Astrocyte (in vitro differentiated cells and primary cell): ENCODE measurements around the gene SRC. TPM values are rescaled to one million over a fixed set of nuclear protein-coding genes. Genes with fewer than 3 reads are reported as not detected.

Experiments
- DNase-seq: peaks from one replicate; pipeline ENCODE4 v3.0.0-alpha.2; 2010; ENCODE audit warnings: low read depth
- FAIRE-seq: peaks from 2 replicates; lab custom pipeline; 2011; peaks lifted over from hg19 to GRCh38; lab: Jason Lieb, UNC
- H2AFZ ChIP-seq: 2 replicates; pipeline ENCODE4 v1.6.0; 2012; ENCODE audit warnings: low read depth, low read length, inconsistent platforms
- H3K27ac ChIP-seq: 2 replicates; pipeline ENCODE4 v1.5.1; 2011; ENCODE audit warnings: low read depth, low read length, inconsistent platforms
- H3K27me3 ChIP-seq: 2 replicates; pipeline ENCODE4 v1.6.0; 2011; ENCODE audit warnings: low read length, inconsistent platforms; ENCODE audit not compliant: insufficient read depth
- H3K36me3 ChIP-seq: 2 replicates; pipeline ENCODE4 v1.5.1; 2011; ENCODE audit warnings: low read length, inconsistent platforms; ENCODE audit not compliant: insufficient read depth
- H3K4me1 ChIP-seq: 2 replicates; pipeline ENCODE4 v1.5.1; 2011; ENCODE audit warnings: low read length, inconsistent platforms; ENCODE audit not compliant: insufficient read depth
- H3K4me2 ChIP-seq: 2 replicates; pipeline ENCODE4 v1.6.0; 2012; ENCODE audit warnings: low read length, inconsistent platforms
- H3K4me3 ChIP-seq: 2 replicates; pipeline ENCODE4 v1.5.1; 2011; ENCODE audit warnings: low read depth, mild to moderate bottlenecking, low read length, inconsistent platforms; ENCODE audit not compliant: insufficient read depth
- H3K79me2 ChIP-seq: 2 replicates; pipeline ENCODE4 v1.6.0; 2012; ENCODE audit warnings: mild to moderate bottlenecking, low read length, inconsistent platforms; ENCODE audit not compliant: insufficient read depth
- H3K9ac ChIP-seq: 2 replicates; pipeline ENCODE4 v1.6.0; 2012; ENCODE audit warnings: mild to moderate bottlenecking, low read length, inconsistent platforms
- H3K9me3 ChIP-seq: 2 replicates; pipeline ENCODE4 v1.5.1; 2012; ENCODE audit warnings: low read depth, mild to moderate bottlenecking, low read length, inconsistent platforms; ENCODE audit not compliant: insufficient read depth
- H4K20me1 ChIP-seq: 2 replicates; pipeline ENCODE4 v1.6.0; 2012; ENCODE audit warnings: low read length, inconsistent platforms; ENCODE audit not compliant: insufficient read depth
- H3K27ac Mint-ChIP-seq: one replicate; pipeline ENCODE4 v1.8.0; 2021; ENCODE audit warnings: mild to moderate bottlenecking, mixed read lengths; ENCODE audit not compliant: unreplicated experiment
- H3K27me3 Mint-ChIP-seq: one replicate; pipeline ENCODE4 v1.8.0; 2021; ENCODE audit warnings: low read depth, mixed read lengths; ENCODE audit not compliant: unreplicated experiment
- H3K36me3 Mint-ChIP-seq: one replicate; pipeline ENCODE4 v1.8.0; 2021; ENCODE audit warnings: low read depth, mixed read lengths; ENCODE audit not compliant: unreplicated experiment
- H3K4me1 Mint-ChIP-seq: one replicate; pipeline ENCODE4 v1.8.0; 2021; ENCODE audit warnings: low read depth, mixed read lengths; ENCODE audit not compliant: unreplicated experiment
- H3K4me3 Mint-ChIP-seq: one replicate; pipeline ENCODE4 v1.8.0; 2021; ENCODE audit warnings: mild to moderate bottlenecking, moderate library complexity, mixed read lengths; ENCODE audit not compliant: unreplicated experiment
- H3K9me3 Mint-ChIP-seq: one replicate; pipeline ENCODE4 v1.8.0; 2021; ENCODE audit warnings: mild to moderate bottlenecking, mixed read lengths; ENCODE audit not compliant: unreplicated experiment
- CTCF ChIP-seq: IDR thresholded peaks from 2 replicates; pipeline ENCODE4 v1.5.1; 2011; ENCODE audit warnings: low read depth, mild to moderate bottlenecking, inconsistent platforms, low read length, moderate library complexity; ENCODE audit not compliant: insufficient read depth
- EZH2 ChIP-seq: IDR thresholded peaks from 2 replicates; pipeline ENCODE4 v1.6.1; 2012; ENCODE audit warnings: mild to moderate bottlenecking, low read length, inconsistent platforms; ENCODE audit not compliant: insufficient read depth
- total RNA-seq: library from RNA; stranded (reverse); gene quantifications from 2 replicates; pipeline ENCODE4 v1.2.1, GENCODE V29; 2021

SRC gene
- total RNA-seq, 1 donor from 2014 or later: 33.4 TPM

- Histone ChIP-seq H3K4me3 (no peak overlapping the region), H2AFZ (no peak overlapping the region), H3K4me2 (no peak overlapping the region), H3K79me2 (no peaks in the 10 kb centered on the region), H3K27ac (no peak overlapping the region), H3K9ac (no peak overlapping the region), H3K27me3 (peaks cover 17% of the 10 kb centered on the region), H4K20me1 (no peaks in the 10 kb centered on the region), H3K36me3 (no peaks in the 10 kb centered on the region), H3K4me1 (no peaks in the 10 kb centered on the region), H3K9me3 (no peaks in the 10 kb centered on the region)
- Mint-ChIP-seq H3K4me3 (no peak overlapping the region), H3K27ac (no peak overlapping the region), H3K4me1 (no peaks in the 10 kb centered on the region), H3K36me3 (no peaks in the 10 kb centered on the region), H3K9me3 (no peaks in the 10 kb centered on the region), H3K27me3 (peaks cover 24% of the 10 kb centered on the region)
- no peak for TF ChIP-seq CTCF
- no peak for TF ChIP-seq EZH2
- FAIRE-seq (no peak), DNase-seq (no peak)
Measured at GRCh38 chr20:37435607-37436006, 89.7 kb downstream of the SRC start.

GRCh38 chr20:37436527-37437186, 90.7 kb downstream of the SRC start:
- DNase-seq (no peak), FAIRE-seq (no peak)
- H3K9me3 ChIP-seq: no peaks in the 10 kb centered on the region
- no peak overlapping the region for H3K27ac ChIP-seq
- H3K4me1 ChIP-seq: no peaks in the 10 kb centered on the region
- H3K27me3 ChIP-seq: peaks cover 18% of the 10 kb centered on the region
- H3K36me3 Mint-ChIP-seq: no peaks in the 10 kb centered on the region
- no peaks in the 10 kb centered on the region for H3K4me1 Mint-ChIP-seq
- H3K4me2 ChIP-seq: no peak overlapping the region
- peaks cover 24% of the 10 kb centered on the region for H3K27me3 Mint-ChIP-seq
- H3K27ac Mint-ChIP-seq: no peak overlapping the region
- H3K9ac ChIP-seq: no peak overlapping the region
- no peak overlapping the region for H3K4me3 Mint-ChIP-seq
- H3K4me3 ChIP-seq: no peak overlapping the region
- no peak for TF ChIP-seq EZH2
- no peak for TF ChIP-seq CTCF
- H3K9me3 Mint-ChIP-seq: no peaks in the 10 kb centered on the region
- H3K79me2 ChIP-seq: no peaks in the 10 kb centered on the region
- H2AFZ ChIP-seq: no peak overlapping the region
- H4K20me1 ChIP-seq: no peaks in the 10 kb centered on the region
- no peaks in the 10 kb centered on the region for H3K36me3 ChIP-seq

GRCh38 chr20:37437676-37438075, 91.7 kb downstream of the SRC start:
- Mint-ChIP-seq H3K27ac (no peak overlapping the region), H3K4me1 (no peaks in the 10 kb centered on the region), H3K36me3 (no peaks in the 10 kb centered on the region), H3K9me3 (no peaks in the 10 kb centered on the region), H3K4me3 (no peak overlapping the region), H3K27me3 (peaks cover 24% of the 10 kb centered on the region)
- Histone ChIP-seq H3K27ac (no peak overlapping the region), H3K79me2 (no peaks in the 10 kb centered on the region), H3K27me3 (peaks cover 14% of the 10 kb centered on the region), H2AFZ (no peak overlapping the region), H4K20me1 (no peaks in the 10 kb centered on the region), H3K36me3 (no peaks in the 10 kb centered on the region), H3K4me1 (no peaks in the 10 kb centered on the region), H3K4me2 (no peak overlapping the region), H3K9me3 (no peaks in the 10 kb centered on the region), H3K4me3 (no peak overlapping the region), H3K9ac (no peak overlapping the region)
- FAIRE-seq: no peak
- DNase-seq: no peak
- TF ChIP-seq EZH2 (no peak), CTCF (no peak)
